HEK293 (cell line): ENCODE data around the gene LHX4.

Experiments
- CTCF ChIA-PET: fragments of 350-600 bp; formaldehyde crosslinking; extraction: SDS; loops from one replicate; lab custom pipeline; 2021; ENCODE audit warnings: antibody characterized with exemption; lab: Yijun Ruan, JAX
- POLR2A ChIA-PET: fragments of 300-600 bp; formaldehyde crosslinking; extraction: SDS; loops from one replicate; lab custom pipeline; 2020; ENCODE audit warnings: antibody characterized with exemption, inconsistent platforms; lab: Yijun Ruan, JAX
- H3K27ac ChIP-seq: fragments of 200-500 bp; sonication (Bioruptor generic); 2 replicates; pipeline ENCODE4 v1.5.1; 2014; ENCODE audit warnings: low read depth, low read length, control low read depth, inconsistent platforms; ENCODE audit errors: extremely low read depth
- H3K36me3 ChIP-seq, 2 experiments: fragments of 200-500 bp in 1 of 2; sonication (Bioruptor generic) in 1 of 2; 1 replicate in 1 of 2; 2 replicates in 1 of 2; pipeline ENCODE4 v1.5.1; 2014 to 2017; ENCODE audit warnings: inconsistent platforms in 2 of 2, low read length in 2 of 2; ENCODE audit not compliant: control insufficient read depth in 2 of 2, insufficient read depth in 1 of 2
- H3K4me1 ChIP-seq: fragments of 200-500 bp; sonication (Bioruptor generic); 2 replicates; pipeline ENCODE4 v1.5.1; 2014; ENCODE audit warnings: mild to moderate bottlenecking, low read length, inconsistent platforms; ENCODE audit not compliant: control insufficient read depth, insufficient read depth
- H3K4me3 ChIP-seq: 2 replicates; pipeline ENCODE4 v1.5.1; 2011; ENCODE audit warnings: low read depth, mild to moderate bottlenecking, control low read depth, low read length, moderate library complexity
- H3K9me3 ChIP-seq: fragments of 200-500 bp; sonication (Bioruptor generic); 2 replicates; pipeline ENCODE4 v1.5.1; 2014; ENCODE audit warnings: low read depth, low read length, inconsistent platforms; ENCODE audit not compliant: control insufficient read depth, insufficient read depth
- ATF2 ChIP-seq: fragments of 450-650 bp; formaldehyde crosslinking; IDR thresholded peaks from 2 replicates; pipeline ENCODE4 v1.5.1; 2016; ENCODE audit warnings: missing biosample characterization, missing genetic modification characterization, low read depth
- BCL11B ChIP-seq: fragments of 450-650 bp; formaldehyde crosslinking; IDR thresholded peaks from 2 replicates; pipeline ENCODE4 v1.5.1; 2016; ENCODE audit warnings: low read depth, missing biosample characterization, missing genetic modification characterization
- KLF17 ChIP-seq: fragments of 450-650 bp; formaldehyde crosslinking; IDR thresholded peaks from 2 replicates; pipeline ENCODE4 v1.5.1; 2016; ENCODE audit warnings: missing biosample characterization, missing genetic modification characterization
- PRDM2 ChIP-seq: fragments of 450-650 bp; formaldehyde crosslinking; IDR thresholded peaks from 2 replicates; pipeline ENCODE4 v1.5.1; 2016; ENCODE audit warnings: missing biosample characterization, missing genetic modification characterization, borderline replicate concordance
- ZBTB26 ChIP-seq: fragments of 450-650 bp; formaldehyde crosslinking; optimal IDR thresholded peaks from 2 replicates; pipeline ENCODE3; 2016; ENCODE audit warnings: missing biosample characterization, mild to moderate bottlenecking, missing genetic modification characterization
- ZFHX2 ChIP-seq: fragments of 450-650 bp; formaldehyde crosslinking; conservative IDR thresholded peaks from 2 replicates; pipeline ENCODE4 v1.5.1; 2016; ENCODE audit warnings: missing biosample characterization, missing genetic modification characterization
- ZNF114 ChIP-seq: fragments of 450-650 bp; formaldehyde crosslinking; IDR thresholded peaks from 2 replicates; pipeline ENCODE4 v1.5.0; 2017; ENCODE audit warnings: missing biosample characterization, missing genetic modification characterization
- ZNF174 ChIP-seq: fragments of 450-650 bp; formaldehyde crosslinking; IDR thresholded peaks from 2 replicates; pipeline ENCODE4 v1.5.0; 2017; ENCODE audit warnings: missing biosample characterization, mild to moderate bottlenecking, missing genetic modification characterization
- ZNF175 ChIP-seq: fragments of 450-650 bp; formaldehyde crosslinking; IDR thresholded peaks from 2 replicates; pipeline ENCODE4 v1.5.1; 2016; ENCODE audit warnings: missing biosample characterization, missing genetic modification characterization
- ZNF19 ChIP-seq: fragments of 450-650 bp; formaldehyde crosslinking; IDR thresholded peaks from 2 replicates; pipeline ENCODE4; 2016; ENCODE audit warnings: missing biosample characterization, missing genetic modification characterization, low read depth
- ZNF324 ChIP-seq: fragments of 450-650 bp; formaldehyde crosslinking; IDR thresholded peaks from 2 replicates; pipeline ENCODE4 v1.5.1; 2016; ENCODE audit warnings: missing biosample characterization, missing genetic modification characterization
- ZNF335 ChIP-seq: fragments of 450-650 bp; formaldehyde crosslinking; conservative IDR thresholded peaks from 2 replicates; pipeline ENCODE4 v1.5.1; 2016; ENCODE audit warnings: missing biosample characterization, missing genetic modification characterization
- ZNF404 ChIP-seq: fragments of 450-650 bp; formaldehyde crosslinking; IDR thresholded peaks from 2 replicates; pipeline ENCODE4 v1.5.1; 2017; ENCODE audit warnings: missing biosample characterization, missing genetic modification characterization
- ZNF610 ChIP-seq: fragments of 450-650 bp; formaldehyde crosslinking; IDR thresholded peaks from 2 replicates; pipeline ENCODE4 v1.5.1; 2016; ENCODE audit warnings: missing biosample characterization, missing genetic modification characterization, borderline replicate concordance
- ZNF621 ChIP-seq: fragments of 450-650 bp; formaldehyde crosslinking; IDR thresholded peaks from 2 replicates; pipeline ENCODE4 v1.5.1; 2017; ENCODE audit warnings: missing biosample characterization, missing genetic modification characterization
- ZNF677 ChIP-seq: fragments of 450-650 bp; IDR thresholded peaks from 2 replicates; pipeline ENCODE4 v1.5.0; 2018; ENCODE audit warnings: missing biosample characterization, mild to moderate bottlenecking, missing genetic modification characterization, moderate library complexity
- TF ChIP-seq, protein P1 (sequence below): fragments of 450-650 bp; IDR thresholded peaks from 2 replicates; pipeline ENCODE4 v1.5.1; 2018; ENCODE audit warnings: missing biosample characterization, missing genetic modification characterization
- TF ChIP-seq, protein P2 (sequence below): fragments of 450-650 bp; formaldehyde crosslinking; IDR thresholded peaks from 2 replicates; pipeline ENCODE4 v1.5.1; 2016; ENCODE audit warnings: missing biosample characterization, missing genetic modification characterization

LHX4 gene

DNA sequence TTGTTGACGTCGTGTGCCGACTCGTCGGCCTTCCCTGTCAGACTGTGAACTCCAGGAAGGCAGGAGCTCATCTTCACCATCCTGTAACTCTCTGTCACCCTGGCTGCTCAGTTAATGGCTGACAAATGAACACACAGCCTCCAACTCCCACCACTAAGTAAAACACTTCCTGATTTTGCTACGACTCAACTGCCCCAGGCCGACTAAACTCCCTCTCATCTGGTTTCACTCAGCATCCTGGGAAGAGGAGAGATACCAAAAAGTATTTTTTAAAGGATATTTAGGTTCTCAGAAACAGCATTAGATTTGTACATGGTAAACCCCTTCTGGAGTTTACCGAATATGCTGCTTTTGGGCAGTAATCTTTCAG lies 18.2 kb upstream of the LHX4 start (continued):
- TF ChIP-seq KLF17 (tag by site-specific recombination) = no peak
- TF ChIP-seq ZBTB26 (tag by site-specific recombination) = no peak
- TF ChIP-seq, all 188 proteins: peak for 0

GRCh38 chr1:180213401-180214170 lies 16.5 kb upstream of the LHX4 start:
- no peak for TF ChIP-seq ZNF335
- no peak for TF ChIP-seq PRDM2 (tag by site-specific recombination)
- TF ChIP-seq ZNF621 = no peak
- TF ChIP-seq ZNF175 (tag by site-specific recombination) = no peak
- no peak for TF ChIP-seq ZNF677
- TF ChIP-seq ZNF174 (tag by site-specific recombination) = no peak
- TF ChIP-seq, protein P1, sequence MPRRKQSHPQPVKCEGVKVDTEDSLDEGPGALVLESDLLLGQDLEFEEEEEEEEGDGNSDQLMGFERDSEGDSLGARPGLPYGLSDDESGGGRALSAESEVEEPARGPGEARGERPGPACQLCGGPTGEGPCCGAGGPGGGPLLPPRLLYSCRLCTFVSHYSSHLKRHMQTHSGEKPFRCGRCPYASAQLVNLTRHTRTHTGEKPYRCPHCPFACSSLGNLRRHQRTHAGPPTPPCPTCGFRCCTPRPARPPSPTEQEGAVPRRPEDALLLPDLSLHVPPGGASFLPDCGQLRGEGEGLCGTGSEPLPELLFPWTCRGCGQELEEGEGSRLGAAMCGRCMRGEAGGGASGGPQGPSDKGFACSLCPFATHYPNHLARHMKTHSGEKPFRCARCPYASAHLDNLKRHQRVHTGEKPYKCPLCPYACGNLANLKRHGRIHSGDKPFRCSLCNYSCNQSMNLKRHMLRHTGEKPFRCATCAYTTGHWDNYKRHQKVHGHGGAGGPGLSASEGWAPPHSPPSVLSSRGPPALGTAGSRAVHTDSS (tag by site-specific recombination) = no peak
- no peak for TF ChIP-seq ZNF114 (tag by site-specific recombination)
- no peak for TF ChIP-seq ZNF404
- no peak for TF ChIP-seq ATF2
- TF ChIP-seq ZNF610 (tag by site-specific recombination) = no peak
- TF ChIP-seq, protein P2, sequence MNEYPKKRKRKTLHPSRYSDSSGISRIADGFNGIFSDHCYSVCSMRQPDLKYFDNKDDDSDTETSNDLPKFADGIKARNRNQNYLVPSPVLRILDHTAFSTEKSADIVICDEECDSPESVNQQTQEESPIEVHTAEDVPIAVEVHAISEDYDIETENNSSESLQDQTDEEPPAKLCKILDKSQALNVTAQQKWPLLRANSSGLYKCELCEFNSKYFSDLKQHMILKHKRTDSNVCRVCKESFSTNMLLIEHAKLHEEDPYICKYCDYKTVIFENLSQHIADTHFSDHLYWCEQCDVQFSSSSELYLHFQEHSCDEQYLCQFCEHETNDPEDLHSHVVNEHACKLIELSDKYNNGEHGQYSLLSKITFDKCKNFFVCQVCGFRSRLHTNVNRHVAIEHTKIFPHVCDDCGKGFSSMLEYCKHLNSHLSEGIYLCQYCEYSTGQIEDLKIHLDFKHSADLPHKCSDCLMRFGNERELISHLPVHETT (tag by site-specific recombination) = no peak
- TF ChIP-seq ZFHX2 = no peak
- no peak for TF ChIP-seq ZNF324 (tag by site-specific recombination)
- TF ChIP-seq BCL11B (tag by site-specific recombination) = no peak
- no peak for TF ChIP-seq ZNF19 (tag by site-specific recombination)
- Histone ChIP-seq H3K4me1 (no peaks in the 10 kb centered on the region), H3K36me3 (no peaks in the 10 kb centered on the region), H3K27ac (no peak overlapping the region), H3K9me3 (no peaks in the 10 kb centered on the region), H3K4me3 (no peak overlapping the region)
- CTCF ChIA-PET = interaction anchor here (1.7 kb wide), 1 partner anchor 25 kb away, joined by 4 read pairs; no protein-coding TSS in a partner anchor
- POLR2A ChIA-PET = no interaction called here
